CD4-positive, alpha-beta T cell (primary cell): ENCODE results near the gene TMSB4X. TPM values are rescaled to one million over a fixed set of nuclear protein-coding genes. Genes with fewer than 3 reads are reported as not detected.

Experiments used
- ATAC-seq: fragments of 200-7000 bp; cut with Tn5 transposase; one replicate; pipeline ENCODE4 v1.10.0; 2022; ENCODE audit warnings: mild to moderate bottlenecking; ENCODE audit not compliant: poor library complexity
- CTCF ChIA-PET: fragments of 350-600 bp; sonication (Branson Sonifier 250); formaldehyde crosslinking; loops from one replicate; lab custom pipeline; 2021; ENCODE audit warnings: antibody characterized with exemption, inconsistent platforms; lab: Charles Lee
- POLR2A ChIA-PET: fragments of 350-600 bp; sonication (Branson Sonifier 250); formaldehyde crosslinking; loops from one replicate; lab custom pipeline; 2021; ENCODE audit warnings: antibody characterized with exemption, inconsistent platforms; lab: Charles Lee
- DNase-seq, 14 experiments: peaks; one replicate each; pipeline ENCODE4 v3.0.0-alpha.2; 2013 to 2020; ENCODE audit warnings: mixed read lengths in 2 of 14
- H3K27ac ChIP-seq, 2 donors: one replicate each; pipeline versions ENCODE4 v1.5.1 to v1.7.0; 2013; ENCODE audit warnings: low read length in 2 of 2, low read depth in 1 of 2, mild to moderate bottlenecking in 1 of 2
- H3K27me3 ChIP-seq, 2 experiments: 1 replicate in 1 of 2; 2 replicates in 1 of 2; pipeline versions ENCODE4 v1.6.1 to v1.7.0; 2013; ENCODE audit warnings: low read length in 2 of 2, control low read depth in 1 of 2, mild to moderate bottlenecking in 1 of 2, moderate library complexity in 1 of 2; ENCODE audit not compliant: insufficient read depth in 2 of 2, control insufficient read depth in 1 of 2
- H3K36me3 ChIP-seq: one replicate; pipeline ENCODE4 v1.6.1; 2013; ENCODE audit warnings: low read length, control low read depth; ENCODE audit not compliant: insufficient read depth
- H3K4me1 ChIP-seq: one replicate; pipeline ENCODE4 v1.6.1; 2013; ENCODE audit warnings: low read length, control low read depth; ENCODE audit not compliant: insufficient read depth
- H3K4me3 ChIP-seq: one replicate; pipeline ENCODE4 v1.5.1; 2013; ENCODE audit warnings: mild to moderate bottlenecking, low read length, moderate library complexity
- H3K9me3 ChIP-seq, 2 experiments: 1 replicate in 1 of 2; 2 replicates in 1 of 2; pipeline versions ENCODE4 v1.6.1 to v1.7.0; 2013; ENCODE audit warnings: low read length in 2 of 2, mild to moderate bottlenecking in 2 of 2, control low read depth in 1 of 2, moderate library complexity in 1 of 2; ENCODE audit not compliant: control insufficient read depth in 1 of 2, insufficient read depth in 1 of 2
- H3K27ac Mint-ChIP-seq: one replicate; pipeline ENCODE4 v1.8.0; 2020; ENCODE audit warnings: mixed read lengths
- H3K27me3 Mint-ChIP-seq: one replicate; pipeline ENCODE4 v1.8.0; 2021; ENCODE audit warnings: mixed read lengths
- H3K36me3 Mint-ChIP-seq: one replicate; pipeline ENCODE4 v1.8.0; 2021; ENCODE audit warnings: low read depth, mixed read lengths
- H3K4me1 Mint-ChIP-seq: one replicate; pipeline ENCODE4 v1.8.0; 2021; ENCODE audit warnings: low read depth, mixed read lengths
- H3K4me3 Mint-ChIP-seq: one replicate; pipeline ENCODE4 v1.8.0; 2020; ENCODE audit warnings: mild to moderate bottlenecking, mixed read lengths
- H3K9me3 Mint-ChIP-seq: one replicate; pipeline ENCODE4 v1.8.0; 2020; ENCODE audit warnings: mixed read lengths
- intact Hi-C, 2 experiments: fragments of 100-400 bp; cut with DNase I in 1 of 2; cut with micrococcal nuclease in 1 of 2; formaldehyde crosslinking; loops; one replicate each; pipeline versions ENCODE4 v1.15.1 to v1.9.0; 2023 to 2025; cut with DNase I, micrococcal nuclease
- total RNA-seq, 174 experiments: library from RNA in 2 of 174; stranded (reverse) in 2 of 174; gene quantifications; one replicate each; pipeline ENCODE4 v1.2.3 and lab custom pipeline; 2021 to 2026
- TF ChIP-seq, protein P1 (sequence below): fragments of 200-600 bp; IDR thresholded peaks from one replicate; pipeline ENCODE4 v1.8.0; 2022; ENCODE audit warnings: antibody characterized with exemption, mild to moderate bottlenecking

The TMSB4X gene
- total RNA-seq, 2 experiments from 2014 or later, result 2,621 to 2,738 TPM

GRCh38 chrX:12986886-12987285 is 12.0 kb downstream of the TMSB4X start:
- peak overlapping the region; percentile 52 for H3K4me3 Mint-ChIP-seq
- no peak overlapping the region for H3K4me3 ChIP-seq
- POLR2A ChIA-PET, result interaction anchor here (0.6 to 20.8 kb wide), 7 partner anchors 9 to 183 kb away, joined by 3 to 1205 read pairs (median 29); partner anchors contain the start of gene TMSB4X
- H3K36me3 Mint-ChIP-seq, result peaks cover 11% of the 10 kb centered on the region
- H3K27me3 Mint-ChIP-seq, result no peaks in the 10 kb centered on the region
- H3K4me1 Mint-ChIP-seq, result peaks cover 71% of the 10 kb centered on the region
- CTCF ChIA-PET, result interaction anchor here (1.0 to 3.1 kb wide), 2 partner anchors 40 to 105 kb away, joined by 5 to 19 read pairs; no protein-coding TSS in a partner anchor
- H3K36me3 ChIP-seq, result no peaks in the 10 kb centered on the region
- no peaks in the 10 kb centered on the region for H3K27me3 ChIP-seq
- DNase-seq (no peak), ATAC-seq (no peak)
- H3K9me3 ChIP-seq, result no peaks in the 10 kb centered on the region
- peak overlapping the region in 1 of 2 donors; percentile 31 for H3K27ac ChIP-seq
- TF ChIP-seq, protein P1, sequence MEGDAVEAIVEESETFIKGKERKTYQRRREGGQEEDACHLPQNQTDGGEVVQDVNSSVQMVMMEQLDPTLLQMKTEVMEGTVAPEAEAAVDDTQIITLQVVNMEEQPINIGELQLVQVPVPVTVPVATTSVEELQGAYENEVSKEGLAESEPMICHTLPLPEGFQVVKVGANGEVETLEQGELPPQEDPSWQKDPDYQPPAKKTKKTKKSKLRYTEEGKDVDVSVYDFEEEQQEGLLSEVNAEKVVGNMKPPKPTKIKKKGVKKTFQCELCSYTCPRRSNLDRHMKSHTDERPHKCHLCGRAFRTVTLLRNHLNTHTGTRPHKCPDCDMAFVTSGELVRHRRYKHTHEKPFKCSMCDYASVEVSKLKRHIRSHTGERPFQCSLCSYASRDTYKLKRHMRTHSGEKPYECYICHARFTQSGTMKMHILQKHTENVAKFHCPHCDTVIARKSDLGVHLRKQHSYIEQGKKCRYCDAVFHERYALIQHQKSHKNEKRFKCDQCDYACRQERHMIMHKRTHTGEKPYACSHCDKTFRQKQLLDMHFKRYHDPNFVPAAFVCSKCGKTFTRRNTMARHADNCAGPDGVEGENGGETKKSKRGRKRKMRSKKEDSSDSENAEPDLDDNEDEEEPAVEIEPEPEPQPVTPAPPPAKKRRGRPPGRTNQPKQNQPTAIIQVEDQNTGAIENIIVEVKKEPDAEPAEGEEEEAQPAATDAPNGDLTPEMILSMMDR, result no peak
- intact Hi-C loops, result loop anchor here in 1 of 2 experiments (1.0 kb wide), 1 partner anchor 10 kb away; no protein-coding TSS in a partner anchor
- peak overlapping the region; percentile 95 for H3K27ac Mint-ChIP-seq
- peaks cover 6% of the 10 kb centered on the region for H3K9me3 Mint-ChIP-seq
- H3K4me1 ChIP-seq, result peaks cover 63% of the 10 kb centered on the region

DNA sequence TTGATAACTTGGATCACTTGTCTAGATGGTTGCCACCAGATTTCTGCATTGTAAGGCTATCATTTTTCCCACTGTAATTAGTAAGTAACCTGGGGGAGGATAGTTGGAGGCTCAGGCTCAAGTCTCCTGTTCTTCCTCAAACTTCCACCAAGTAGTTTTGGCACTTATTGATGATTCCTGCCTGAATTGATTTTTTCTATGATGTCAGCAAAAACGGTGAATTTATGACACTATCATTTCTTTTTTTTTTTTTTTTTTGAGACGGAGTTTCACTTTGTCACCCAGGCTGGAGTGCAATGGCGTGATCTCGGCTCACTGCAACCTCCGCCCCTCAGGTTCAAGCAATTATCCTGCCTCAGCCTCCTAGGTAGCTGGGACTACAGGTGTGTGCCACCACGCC is 12.4 kb downstream of the TMSB4X start:
- no peaks in the 10 kb centered on the region for H3K27me3 ChIP-seq
- intact Hi-C loops, result no loop called here
- peak overlapping the region; percentile 95 for H3K27ac Mint-ChIP-seq
- DNase-seq (no peak), ATAC-seq (no peak)
- H3K4me3 ChIP-seq, result no peak overlapping the region
- H3K27me3 Mint-ChIP-seq, result no peaks in the 10 kb centered on the region
- H3K9me3 Mint-ChIP-seq, result peaks cover 6% of the 10 kb centered on the region
- no peak overlapping the region for H3K4me3 Mint-ChIP-seq
- H3K4me1 Mint-ChIP-seq, result peaks cover 68% of the 10 kb centered on the region
- no peaks in the 10 kb centered on the region for H3K36me3 ChIP-seq
- H3K27ac ChIP-seq, result no peak overlapping the region
- ChIA-PET CTCF (no interaction called here), POLR2A (interaction anchor here (0.9 to 20.8 kb wide), 5 partner anchors 9 to 100 kb away, joined by 3 to 1205 read pairs (median 31); partner anchors contain the start of gene TMSB4X)
- TF ChIP-seq, protein P1, result no peak
- no peaks in the 10 kb centered on the region for H3K9me3 ChIP-seq
- peaks cover 59% of the 10 kb centered on the region for H3K4me1 ChIP-seq
- peaks cover 11% of the 10 kb centered on the region for H3K36me3 Mint-ChIP-seq

DNA sequence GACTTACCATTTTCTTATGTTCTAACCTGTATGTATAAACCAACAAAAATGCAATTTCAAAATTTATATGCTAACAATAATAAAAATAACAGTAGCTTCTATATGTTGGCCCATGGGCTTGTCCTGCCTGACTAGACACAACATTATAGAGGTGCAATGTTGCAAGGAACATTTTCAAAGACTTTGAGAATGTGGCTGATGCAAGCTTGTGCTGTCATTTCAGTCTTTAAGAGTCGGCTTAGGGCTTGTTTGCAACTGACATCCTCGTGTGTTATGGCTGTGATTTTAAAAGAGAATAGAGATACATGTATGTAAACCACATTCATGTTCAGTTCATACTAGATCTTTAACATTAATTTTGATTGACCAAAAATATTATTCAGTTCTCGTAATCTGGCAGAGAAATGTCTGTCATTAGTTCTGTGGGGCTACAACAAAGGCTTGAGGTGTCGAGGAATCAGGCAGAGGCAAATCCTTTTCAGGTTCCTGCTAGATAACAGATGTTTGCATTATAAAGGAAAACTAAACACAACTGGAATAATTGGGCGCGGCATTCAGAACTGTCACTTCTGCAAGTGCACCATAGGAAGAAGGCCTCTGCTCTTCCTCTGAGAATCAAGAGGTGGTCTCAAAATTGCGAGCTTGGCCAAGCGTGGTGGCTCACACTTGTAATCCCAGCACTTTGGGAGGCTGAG is 13.1 kb downstream of the TMSB4X start:
- Histone ChIP-seq H3K27ac (no peak overlapping the region), H3K36me3 (no peaks in the 10 kb centered on the region), H3K4me1 (peaks cover 52% of the 10 kb centered on the region), H3K9me3 (no peaks in the 10 kb centered on the region), H3K4me3 (no peak overlapping the region), H3K27me3 (no peaks in the 10 kb centered on the region)
- H3K4me1 Mint-ChIP-seq, result peaks cover 68% of the 10 kb centered on the region
- DNase-seq, result no peak
- H3K9me3 Mint-ChIP-seq, result peaks cover 6% of the 10 kb centered on the region
- intact Hi-C loops, result no loop called here
- H3K4me3 Mint-ChIP-seq, result no peak overlapping the region
- no peak for ATAC-seq
- TF ChIP-seq, protein P1, result no peak
- POLR2A ChIA-PET, result interaction anchor here (1.1 to 19.1 kb wide), 2 partner anchors 10 to 14 kb away, joined by 3 to 502 read pairs; no protein-coding TSS in a partner anchor
- H3K27ac Mint-ChIP-seq, result peak overlapping the region; percentile 95
- CTCF ChIA-PET, result no interaction called here
- H3K27me3 Mint-ChIP-seq, result no peaks in the 10 kb centered on the region
- H3K36me3 Mint-ChIP-seq, result peaks cover 11% of the 10 kb centered on the region
